ENCODE measurements around the gene EYS.
"Not testable (repeated sequence)": the region's sequence is repeated elsewhere in the genome, so short reads cannot be mapped to it uniquely, and the experiment has no call there.

The EYS gene

DNA sequence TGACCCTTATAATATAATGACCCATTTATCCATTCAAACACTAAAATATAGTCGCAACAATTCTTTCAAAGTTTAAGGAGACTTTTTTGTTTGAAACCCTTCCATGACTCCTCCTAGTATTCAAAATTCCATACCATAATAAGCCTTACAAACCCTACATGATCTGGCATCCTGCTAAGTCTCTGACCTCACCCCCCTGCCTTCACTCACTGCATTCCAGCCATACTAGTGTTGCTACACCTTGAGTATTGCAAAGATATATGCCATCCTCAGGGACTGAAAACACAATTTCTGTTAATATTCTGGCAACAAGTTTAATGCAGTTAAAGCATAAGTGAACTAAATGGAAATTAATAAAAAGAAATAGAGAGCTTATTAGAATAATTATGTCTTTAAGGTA, 168.4 kb downstream of the EYS start:
- no peak for DNase-seq (ENCODE audit: low spot score)
- TF ChIP-seq, protein P1, sequence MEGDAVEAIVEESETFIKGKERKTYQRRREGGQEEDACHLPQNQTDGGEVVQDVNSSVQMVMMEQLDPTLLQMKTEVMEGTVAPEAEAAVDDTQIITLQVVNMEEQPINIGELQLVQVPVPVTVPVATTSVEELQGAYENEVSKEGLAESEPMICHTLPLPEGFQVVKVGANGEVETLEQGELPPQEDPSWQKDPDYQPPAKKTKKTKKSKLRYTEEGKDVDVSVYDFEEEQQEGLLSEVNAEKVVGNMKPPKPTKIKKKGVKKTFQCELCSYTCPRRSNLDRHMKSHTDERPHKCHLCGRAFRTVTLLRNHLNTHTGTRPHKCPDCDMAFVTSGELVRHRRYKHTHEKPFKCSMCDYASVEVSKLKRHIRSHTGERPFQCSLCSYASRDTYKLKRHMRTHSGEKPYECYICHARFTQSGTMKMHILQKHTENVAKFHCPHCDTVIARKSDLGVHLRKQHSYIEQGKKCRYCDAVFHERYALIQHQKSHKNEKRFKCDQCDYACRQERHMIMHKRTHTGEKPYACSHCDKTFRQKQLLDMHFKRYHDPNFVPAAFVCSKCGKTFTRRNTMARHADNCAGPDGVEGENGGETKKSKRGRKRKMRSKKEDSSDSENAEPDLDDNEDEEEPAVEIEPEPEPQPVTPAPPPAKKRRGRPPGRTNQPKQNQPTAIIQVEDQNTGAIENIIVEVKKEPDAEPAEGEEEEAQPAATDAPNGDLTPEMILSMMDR (IDR thresholded peaks at IDR 0.05; ENCODE audit: extremely low read depth, missing control alignments): no peak

DNA sequence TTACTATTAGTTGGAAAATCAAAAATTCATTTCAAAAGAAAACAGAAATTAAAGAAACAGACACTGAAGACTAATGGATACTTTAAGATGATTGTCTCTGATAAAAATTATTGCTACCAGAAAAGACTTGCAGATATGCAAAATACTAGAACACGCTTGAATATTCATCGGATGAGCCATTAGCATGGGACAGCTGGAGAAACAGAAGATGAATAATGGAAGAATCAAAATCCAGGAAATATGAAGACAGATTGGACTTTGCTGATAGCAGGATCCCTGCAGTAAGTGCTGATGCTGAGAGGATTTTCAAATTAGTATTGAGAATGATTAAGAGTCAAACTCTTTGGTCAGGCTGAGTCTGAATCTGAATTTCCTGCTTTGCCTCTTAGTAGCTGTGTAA, 169.4 kb downstream of the EYS start:
- TF ChIP-seq, protein P1 (IDR thresholded peaks at IDR 0.05; ENCODE audit: extremely low read depth, missing control alignments): no peak
- DNase-seq (ENCODE audit: low spot score): no peak

DNA sequence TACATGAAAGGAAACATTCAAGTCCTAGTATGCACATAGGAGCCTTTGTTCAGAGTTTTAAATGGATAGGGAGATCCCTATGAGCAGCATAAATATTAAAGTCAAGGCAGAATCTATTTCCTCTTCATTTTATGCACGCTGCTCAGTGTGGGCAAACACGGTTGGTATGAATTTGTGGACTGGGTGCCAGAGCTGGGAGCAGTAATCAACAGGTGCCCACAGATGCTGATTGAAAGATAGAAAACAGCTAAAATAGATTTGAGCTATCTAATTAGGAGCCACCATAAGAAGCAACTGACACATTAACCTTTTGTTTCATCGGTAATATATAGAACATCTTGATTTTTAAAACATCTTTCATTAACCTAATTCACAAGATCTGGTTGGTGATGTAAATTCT, 175.5 kb downstream of the EYS start:
- TF ChIP-seq, protein P1 (IDR thresholded peaks at IDR 0.05; ENCODE audit: extremely low read depth, missing control alignments): no peak
- no peak for DNase-seq (ENCODE audit: low spot score)

DNA sequence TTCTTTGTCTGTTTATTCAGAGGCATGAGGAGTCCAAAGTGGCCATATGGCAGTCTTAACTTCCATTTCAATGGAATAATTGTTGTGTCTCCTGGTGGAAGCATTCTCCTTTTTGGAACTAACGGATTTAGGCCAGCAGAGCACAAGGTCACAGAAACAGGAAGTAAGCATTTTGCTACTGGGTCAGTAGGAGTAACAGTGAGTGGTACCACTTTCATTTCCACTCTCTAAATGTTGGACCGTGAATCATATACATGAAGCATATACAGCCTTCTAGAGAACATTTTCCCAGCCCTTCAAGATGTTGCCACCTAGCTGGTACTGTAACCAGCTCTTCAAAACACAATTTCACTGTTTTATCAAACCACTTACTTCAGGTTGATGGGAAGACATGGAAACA, 182.8 kb downstream of the EYS start:
- DNase-seq (ENCODE audit: low spot score): no peak
- TF ChIP-seq, protein P1 (IDR thresholded peaks at IDR 0.05; ENCODE audit: extremely low read depth, missing control alignments): no peak

DNA sequence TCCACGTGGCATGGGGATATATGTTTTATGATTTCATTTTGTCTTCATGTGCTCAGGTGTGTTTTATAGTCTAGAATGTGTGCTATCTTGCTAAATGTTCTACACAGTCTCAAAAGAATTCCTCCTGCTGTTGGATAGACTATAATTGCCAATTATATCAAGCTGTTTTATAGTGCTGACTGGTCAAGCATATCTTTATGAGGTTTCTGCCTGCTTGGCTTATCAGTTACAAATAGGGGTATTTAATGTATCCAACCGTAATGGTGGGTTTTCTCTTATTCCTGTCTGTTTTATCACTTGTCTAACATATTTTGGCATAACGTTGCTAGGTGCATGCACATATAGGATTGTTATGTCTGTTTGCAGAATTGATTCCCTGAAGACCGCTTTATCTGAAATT, 201.3 kb downstream of the EYS start:
- no peak for DNase-seq (ENCODE audit: low spot score)
- TF ChIP-seq, protein P1 (IDR thresholded peaks at IDR 0.05; ENCODE audit: extremely low read depth, missing control alignments): no peak

DNA sequence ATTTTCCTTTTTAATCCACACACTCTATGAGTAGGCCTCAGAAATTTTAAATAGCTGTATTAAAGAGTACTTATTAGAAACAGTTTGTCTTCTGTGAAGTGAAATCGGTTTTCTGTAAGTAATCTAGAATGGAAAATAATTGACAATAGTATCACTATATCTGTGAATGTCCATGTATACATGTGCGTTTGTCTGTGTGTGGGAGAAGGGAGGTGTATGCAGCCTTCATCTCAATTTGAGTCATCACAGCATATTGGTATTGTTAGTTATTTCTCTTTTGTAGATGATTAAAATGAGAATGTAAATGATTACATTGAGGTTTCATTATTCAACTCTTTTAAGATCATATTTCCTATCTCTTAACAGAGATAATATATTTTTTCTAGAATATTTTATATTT, 206.0 kb downstream of the EYS start:
- no peak for DNase-seq (ENCODE audit: low spot score)
- TF ChIP-seq, protein P1 (IDR thresholded peaks at IDR 0.05; ENCODE audit: extremely low read depth, missing control alignments): no peak

DNA sequence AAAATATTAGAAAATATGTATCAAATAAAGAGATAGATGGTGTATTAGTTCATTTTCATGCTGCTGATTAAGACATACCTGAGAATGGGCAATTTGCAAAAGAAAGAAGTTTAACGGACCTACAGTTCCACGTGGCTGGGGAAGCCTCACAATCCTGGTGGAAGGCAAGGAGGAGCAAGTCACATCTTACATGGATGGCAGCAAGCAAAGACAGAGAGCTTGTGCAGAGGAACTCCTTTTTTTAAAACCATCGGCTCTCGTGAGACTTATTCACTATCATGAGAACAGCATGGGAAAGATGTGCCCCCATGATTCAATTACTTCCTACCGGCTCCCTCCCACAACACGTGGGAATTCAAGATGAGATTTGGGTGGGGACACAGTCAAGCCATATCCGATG, 223.4 kb downstream of the EYS start:
- not testable (repeated sequence) for DNase-seq (ENCODE audit: low spot score)

DNA sequence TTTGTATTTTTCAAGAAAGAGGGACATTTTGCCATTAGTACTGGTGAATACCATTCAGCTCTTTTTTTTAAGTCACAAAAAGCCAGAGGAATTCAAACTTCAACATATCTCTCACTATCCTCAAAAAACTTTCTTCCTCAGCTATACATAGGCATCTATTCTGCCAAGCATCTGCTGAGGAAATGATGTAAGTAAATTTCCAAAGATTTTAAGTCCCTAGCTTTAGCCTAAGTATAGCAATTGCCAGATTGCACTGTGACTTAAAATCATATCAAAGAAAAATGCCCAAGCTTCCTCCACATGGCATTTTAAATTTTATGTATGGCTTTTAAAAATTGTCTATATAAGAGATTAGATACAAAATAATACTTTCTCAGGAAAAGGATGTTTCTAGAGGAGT, 237.4 kb downstream of the EYS start:
- DNase-seq (ENCODE audit: low spot score): no peak
- TF ChIP-seq, protein P1 (IDR thresholded peaks at IDR 0.05; ENCODE audit: extremely low read depth, missing control alignments): no peak

Data from GM20000 (cell line).